ENCODE data around the gene KCTD16.

KCTD16 gene

DNA sequence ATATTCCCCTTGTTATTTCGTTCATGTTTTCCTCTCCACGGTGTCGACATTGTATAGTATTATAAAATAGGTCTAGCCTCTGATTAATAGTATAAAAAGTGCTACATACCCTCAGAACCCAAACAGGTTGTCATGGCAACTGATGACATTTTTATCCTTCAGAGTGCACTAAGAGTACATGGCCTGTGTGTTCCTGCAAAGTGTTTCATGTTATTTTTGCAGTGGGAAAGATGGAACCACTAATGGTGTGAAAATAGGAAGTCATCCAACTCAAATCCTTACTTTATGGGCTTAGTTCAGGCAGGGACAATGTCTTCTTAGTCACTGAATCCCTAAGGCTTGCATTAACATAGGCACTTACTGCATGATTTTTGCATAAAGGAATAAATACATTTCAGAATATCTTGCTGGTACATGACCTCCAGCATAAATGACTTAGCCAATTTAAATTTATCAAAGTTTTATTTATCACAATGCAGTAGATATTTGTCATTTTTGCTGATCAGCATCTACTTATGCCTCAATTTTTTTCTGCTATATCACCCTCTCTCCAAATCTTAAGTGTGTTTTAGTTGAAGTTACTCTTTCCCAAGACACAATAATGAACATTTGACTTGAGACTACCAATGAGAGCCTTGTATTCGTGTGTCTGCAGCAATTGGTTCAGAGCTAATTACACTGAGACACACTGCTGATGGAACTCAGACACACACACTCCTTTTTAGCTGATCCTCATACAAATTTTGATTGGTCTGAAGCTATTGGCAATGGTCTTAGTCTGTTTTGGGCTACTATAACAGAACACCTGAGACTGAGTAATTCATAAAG lies 243.7 kb downstream of the KCTD16 start:
- DNase-seq: no peak

DNA sequence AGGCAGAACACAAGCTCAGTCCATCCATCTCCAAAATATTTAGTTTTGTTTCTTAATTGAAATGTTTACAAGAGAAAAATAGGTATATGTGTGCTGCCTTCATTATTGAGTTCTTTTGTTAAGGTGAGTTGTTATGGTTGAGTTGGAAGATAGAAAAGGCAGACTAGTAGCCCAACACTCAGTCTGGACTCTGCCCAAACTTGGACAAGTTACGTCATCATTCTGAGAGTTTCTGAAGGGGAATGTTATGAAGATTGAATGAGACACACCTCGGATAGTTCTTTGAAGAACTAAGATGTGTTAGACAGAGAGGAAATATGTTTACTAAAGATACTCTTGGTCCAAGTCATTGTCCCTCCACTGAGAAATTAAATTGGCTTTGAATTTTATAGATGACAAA lies 245.5 kb downstream of the KCTD16 start:
- DNase-seq: no peak

DNA sequence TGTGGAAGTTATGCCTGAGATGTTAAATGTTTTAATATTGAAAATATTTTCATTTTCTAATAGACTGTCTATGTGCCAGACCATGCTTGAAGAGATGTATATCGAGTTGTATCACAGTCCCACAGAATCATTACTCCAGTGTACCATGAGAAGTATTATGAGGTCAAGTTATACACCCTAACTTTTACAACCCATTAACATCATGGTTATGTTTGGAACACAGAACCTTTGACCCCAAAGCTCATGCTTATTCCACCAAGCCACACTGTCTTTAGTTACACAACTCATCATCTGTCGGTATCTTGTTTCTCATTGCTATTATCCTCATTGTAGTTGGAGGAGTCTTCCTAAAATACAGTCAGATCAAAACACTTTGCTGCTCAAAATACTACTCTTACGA lies 248.0 kb downstream of the KCTD16 start:
- DNase-seq: no peak

DNA sequence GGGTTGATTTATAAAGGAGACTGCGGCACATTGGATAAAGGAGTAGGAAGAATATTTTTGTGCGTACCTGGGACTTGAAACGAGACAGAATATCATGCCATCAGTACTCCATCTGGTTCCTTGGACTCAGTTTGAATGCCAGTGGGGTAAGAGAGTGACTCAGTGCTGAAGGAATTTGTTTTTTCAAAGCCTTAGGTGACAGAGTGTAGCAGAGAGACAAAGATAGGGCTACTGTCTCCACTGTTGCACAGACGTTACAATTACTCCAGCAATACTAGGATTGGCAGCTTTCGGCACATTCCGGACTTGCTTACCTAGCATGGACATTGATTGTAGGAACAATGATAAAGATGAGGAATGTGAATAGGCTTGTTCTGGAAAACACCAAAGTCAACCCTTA lies 250.7 kb downstream of the KCTD16 start:
- DNase-seq: no peak

DNA sequence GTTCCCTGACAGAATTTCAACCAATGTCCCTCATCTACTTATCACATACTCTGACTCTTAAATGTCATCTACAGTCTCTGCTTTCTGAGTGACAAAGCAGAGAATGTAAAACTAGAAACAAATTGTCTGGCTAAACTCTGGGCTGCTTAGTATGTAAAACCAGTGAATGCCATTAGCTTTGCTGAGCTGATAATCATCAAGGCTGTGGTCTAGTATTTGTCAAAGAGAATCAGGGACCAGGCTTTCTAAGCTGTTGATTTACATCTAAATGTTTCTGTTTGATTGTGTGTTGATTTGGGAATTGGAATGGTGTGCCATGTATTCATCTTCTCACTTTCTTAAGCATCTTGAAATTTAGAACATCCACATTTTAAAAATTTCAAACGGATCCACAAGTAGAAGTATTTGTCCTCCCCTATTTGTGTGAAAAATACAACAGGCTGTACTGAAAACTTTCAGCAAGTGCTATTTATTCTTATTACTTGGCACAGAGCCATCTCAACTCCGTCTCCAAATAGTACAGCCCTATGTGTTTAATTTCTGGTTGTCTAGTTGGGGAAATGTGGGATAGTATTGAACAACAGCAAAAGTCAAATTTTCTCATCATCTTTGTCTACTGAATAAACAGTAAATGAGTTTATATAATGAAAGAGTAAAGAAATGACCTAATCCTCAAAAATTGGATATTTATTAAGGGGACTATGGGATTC lies 251.5 kb downstream of the KCTD16 start:
- DNase-seq: no peak

DNA sequence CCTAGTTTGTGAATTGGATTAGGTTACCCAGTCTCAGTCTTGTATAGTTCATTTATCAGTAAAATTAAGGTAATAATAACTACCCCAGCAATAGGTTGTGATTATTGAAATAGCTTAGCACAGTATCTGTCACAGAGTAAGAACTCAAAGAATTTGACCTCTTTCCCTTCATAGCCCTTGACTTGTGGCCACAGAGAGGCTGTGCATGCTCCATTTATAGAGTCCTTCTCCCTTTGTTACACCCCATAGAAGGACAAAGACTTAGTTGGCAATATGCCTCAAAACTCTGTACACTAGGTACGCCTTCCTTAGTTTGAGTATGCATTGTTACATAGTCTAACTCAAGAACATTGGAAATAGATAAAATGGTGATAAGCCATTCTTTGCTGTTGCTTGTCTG lies 257.2 kb downstream of the KCTD16 start:
- no peak for DNase-seq

DNA sequence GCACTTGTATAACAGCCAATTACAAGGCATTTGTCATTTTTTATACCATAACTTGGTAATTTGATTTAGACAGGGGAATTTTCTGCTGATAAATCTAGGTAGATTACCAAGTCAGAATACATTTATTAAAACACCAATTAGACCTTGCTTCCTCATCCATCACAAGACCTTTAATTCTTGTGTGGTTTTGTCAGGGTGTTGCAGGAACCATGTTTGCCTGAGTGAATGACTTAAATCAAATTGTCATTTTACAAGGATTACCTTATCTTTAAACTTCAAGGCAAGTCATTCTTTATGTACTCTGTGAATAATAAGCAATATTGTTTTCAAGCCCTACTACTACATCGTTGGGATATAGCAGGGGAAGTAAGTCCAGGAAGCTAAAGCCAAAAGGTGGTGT lies 257.7 kb downstream of the KCTD16 start:
- DNase-seq: no peak

DNA sequence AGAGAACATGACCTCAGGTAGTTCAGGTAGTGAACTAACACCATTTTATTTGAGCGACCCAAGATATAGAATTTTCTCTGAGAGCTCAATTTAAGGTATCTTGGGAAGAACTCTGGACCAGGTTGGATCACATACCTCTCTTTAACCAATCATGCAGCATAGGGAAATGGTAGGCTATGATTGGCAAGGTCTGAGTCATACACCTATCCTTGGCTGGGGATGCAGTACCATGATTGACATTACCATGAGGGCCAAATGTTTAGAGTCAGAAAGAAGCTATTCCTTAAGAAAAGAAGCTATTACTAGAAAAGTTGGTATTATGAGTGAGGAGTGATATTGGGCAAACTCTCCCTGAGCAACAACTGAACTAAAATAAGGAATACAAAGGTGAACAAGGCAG lies 258.7 kb downstream of the KCTD16 start:
- DNase-seq: no peak

DNA sequence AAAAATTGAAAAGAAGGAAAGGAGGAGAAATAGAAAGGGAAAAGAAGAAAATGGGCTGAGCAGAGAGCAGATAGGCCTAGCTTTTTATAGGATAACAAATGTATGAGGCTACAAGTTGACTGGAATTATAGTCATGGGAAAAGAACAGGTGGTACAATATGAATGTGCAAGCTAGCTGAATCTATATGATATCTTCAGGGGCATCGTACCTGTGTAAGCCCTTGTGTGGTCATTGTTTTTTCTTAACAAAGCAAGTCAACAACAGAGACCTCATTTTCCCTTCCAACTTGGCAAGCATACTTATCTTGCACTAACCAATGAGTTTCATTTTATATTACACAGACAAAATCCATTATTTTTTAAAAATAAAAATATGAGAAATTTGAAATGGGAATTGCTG lies 259.2 kb downstream of the KCTD16 start:
- no peak for DNase-seq

DNA sequence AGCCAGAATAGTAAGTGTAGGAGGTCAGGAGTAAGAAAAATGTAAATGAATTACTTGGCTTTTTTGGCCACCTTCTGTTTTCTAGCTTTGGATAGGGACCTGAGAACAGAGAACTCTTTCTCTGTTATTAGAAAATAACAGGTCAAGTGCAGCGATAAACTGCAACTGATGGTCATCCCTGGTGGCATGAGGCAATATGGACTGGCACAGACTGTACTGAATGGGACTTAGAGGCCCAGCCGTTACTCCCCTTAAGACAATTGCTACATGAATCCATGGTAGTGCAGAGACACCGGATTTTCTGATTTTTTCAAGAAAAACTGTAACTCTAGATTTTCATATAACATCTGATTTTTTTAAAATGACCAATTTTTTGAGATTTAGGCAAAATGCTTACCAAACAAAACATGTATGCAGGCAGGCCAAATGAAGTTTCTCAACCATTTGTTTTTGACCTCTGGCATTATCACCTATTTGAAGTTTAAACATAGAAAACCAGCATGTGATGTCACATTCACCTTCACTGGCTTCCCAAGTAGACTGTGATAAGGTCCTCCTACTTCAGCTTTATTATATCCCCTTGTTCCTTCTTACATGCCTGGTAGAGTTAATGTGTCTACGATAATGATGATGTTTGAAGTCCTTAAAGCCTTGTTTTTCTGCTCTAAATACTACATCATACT lies 262.6 kb downstream of the KCTD16 start:
- DNase-seq: no peak

DNA sequence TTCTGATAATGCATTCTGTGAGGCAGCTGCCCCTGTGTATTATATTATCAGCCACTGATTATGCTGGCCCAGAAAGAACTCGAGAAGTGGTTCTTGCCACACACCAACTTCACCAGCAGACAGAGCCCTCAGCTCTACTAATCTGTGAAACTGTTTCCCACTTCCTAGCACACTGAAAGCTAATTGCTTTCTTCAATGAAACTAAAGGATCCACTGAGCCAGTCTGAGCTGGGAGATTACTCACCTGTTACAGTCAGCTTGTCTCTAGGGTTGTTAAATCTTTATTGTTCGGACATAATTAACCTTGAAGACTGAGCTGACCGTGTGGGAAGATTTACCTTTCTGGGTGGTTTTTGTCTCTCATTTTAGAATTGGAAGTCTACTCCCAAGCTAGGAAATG lies 263.2 kb downstream of the KCTD16 start:
- DNase-seq: no peak

DNA sequence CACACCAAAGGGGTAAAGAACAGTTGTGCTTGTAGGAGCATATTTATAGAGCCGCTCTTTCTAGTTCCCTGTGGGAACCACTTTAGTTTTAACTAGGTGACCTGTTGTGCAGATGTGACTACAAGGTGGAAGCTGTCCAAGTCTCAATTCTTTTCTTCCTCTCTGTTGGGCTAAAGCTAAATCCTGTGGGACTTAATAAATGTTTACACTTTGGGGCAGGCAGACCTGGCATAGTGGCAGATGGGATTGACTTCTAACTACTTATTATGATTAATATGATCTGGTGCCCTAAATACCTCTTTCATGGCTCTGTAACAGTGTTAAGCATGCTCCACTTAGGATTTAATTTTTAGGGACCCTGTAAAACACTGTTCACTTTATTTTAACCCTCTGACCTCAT lies 265.3 kb downstream of the KCTD16 start:
- DNase-seq: no peak

DNA sequence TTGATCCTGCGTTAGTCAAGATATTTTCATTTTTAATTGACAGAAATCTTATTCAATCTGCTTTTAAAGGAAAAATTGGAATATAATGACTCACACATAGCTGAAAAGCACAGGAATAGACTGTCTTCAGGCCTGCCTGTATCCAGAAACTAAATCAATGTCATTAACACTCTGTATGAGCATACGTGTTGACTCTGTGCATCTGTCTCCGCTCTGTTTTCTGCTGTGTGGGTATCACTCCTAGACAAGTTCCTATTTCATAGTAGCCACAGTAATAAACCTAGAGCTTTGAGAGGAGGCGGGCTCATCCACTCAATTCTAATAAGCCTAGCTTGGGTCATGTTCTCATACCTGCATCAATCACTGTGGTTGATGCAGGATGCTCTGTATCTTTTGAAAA lies 267.6 kb downstream of the KCTD16 start:
- no peak for DNase-seq

DNA sequence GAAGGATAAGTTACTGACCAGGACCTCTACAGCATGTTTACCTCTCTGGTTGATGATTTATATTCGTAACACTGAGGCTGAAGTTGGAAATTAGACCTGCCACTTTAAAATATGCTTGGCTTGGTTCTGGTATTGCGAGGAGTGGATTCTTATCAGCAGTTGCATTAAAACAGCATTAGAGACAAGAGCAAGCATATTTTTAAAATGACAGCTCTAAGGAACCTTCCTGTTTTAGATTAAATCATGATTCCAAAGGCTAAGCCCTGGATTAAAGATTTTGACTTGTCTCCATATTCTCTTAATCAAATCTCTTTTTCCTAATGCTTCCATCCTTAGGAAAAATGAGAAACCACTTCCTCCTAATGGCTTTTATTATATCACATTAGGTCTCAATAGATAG lies 277.8 kb downstream of the KCTD16 start:
- no peak for DNase-seq

DNA sequence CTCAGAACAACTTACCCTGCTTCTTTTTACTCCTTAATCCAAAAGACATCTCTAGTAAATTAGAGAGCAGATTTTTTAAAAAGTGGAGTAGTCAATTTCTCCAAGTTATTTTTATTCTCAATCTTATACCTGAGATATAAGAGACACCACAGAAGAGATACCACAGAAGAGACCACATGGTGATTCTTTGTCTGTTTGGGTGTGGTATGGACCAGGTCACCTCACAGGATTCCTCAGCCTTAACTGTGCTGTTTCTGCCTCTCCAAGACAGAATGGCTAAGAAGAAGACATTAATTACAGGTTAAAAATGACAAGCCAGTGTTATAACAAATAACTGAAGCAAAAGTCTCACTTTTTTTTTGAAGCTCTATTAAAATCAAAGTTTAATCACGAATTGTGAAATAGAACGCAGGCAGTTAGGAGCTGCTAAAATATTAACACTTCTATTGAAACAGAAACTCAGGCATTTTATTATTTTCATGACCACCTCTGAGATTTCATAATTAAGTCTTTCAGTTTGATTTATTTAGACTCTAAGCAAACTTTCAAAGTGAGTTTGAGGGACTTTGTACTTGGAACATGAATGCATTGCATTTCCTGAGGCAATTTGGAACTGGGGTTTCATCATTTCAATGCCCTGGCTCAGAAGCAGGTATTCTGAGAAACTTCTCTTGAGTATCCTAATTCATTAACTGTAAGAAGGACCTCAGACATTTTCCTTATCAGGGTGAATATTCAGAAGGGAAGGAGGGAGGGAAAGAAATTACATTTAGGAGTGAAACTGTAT lies 280.7 kb downstream of the KCTD16 start:
- DNase-seq: no peak

DNA sequence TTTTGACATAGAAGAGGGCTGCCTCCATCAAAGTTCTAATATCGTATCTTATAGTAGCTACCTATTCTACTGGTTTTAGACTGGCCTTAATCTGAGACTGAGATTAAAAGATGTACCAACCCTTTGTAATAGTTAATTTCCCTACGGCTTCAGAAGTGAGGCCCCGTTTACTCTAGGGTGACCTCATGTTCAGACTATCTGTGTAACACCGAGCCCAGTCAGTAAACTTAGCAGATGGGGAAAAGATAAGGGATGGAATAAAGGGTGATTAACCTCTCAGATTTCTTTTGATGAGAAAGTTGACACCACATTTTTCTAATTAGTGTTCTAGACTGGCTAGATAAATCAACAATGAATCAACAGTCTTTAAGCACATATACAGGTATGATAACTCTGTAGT lies 283.1 kb downstream of the KCTD16 start:
- no peak for DNase-seq

DNA sequence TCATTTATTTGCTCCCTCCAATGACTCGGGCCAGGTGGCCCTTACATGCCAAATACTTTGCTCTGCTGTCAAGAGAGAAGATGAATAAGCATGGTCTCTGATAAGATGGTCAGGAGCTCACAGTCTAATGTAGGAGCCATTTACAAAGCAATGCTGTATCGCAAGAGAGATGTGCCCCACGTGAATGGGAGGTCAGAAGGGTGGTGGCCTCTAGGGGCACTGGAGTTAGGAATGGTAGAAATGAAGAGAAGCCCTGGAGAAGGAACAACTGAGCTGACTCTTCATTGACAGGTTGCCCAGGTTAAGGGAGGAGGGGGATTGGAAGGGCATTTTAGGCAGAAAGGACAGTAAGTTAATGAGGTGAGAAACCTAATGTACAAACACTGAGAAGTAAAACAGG lies 286.5 kb downstream of the KCTD16 start:
- DNase-seq: no peak

DNA sequence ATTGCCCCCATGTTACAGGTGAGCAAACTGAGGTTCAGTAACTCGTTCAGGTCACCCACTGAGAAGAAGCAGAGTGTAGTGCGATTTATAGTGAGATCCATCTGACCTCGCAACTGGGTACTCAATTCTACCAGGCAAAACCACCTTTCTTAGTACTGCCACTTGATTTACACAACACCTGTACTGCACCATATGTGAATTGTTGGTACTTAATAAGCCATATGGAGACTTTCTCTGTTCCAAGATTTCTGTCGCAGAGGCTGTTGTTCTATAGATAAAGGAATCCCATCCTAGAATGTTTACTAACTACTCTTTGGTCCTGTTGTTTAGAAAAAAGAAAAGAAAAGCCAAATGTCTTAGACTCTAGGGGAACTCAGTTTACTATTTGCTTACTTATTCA lies 287.5 kb downstream of the KCTD16 start:
- no peak for DNase-seq

DNA sequence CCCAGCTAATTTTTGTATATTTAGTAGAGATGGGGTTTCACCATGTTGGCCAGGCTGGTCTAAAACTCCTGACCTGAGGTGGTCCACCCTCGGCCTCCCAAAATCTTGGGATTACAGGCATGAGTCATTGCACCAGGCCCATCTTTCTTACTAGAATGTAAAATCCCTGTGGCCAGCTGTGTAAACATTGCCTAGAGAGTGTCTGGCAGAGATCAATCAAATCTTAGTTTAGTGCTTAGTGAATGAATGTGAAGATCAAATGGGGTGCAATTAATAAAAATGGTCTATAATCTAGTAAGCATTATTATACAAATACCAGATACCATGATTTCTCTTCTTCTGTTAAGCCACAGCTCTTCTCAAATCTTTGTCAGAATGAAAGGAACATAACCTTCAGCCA lies 289.9 kb downstream of the KCTD16 start:
- no peak for DNase-seq

DNA sequence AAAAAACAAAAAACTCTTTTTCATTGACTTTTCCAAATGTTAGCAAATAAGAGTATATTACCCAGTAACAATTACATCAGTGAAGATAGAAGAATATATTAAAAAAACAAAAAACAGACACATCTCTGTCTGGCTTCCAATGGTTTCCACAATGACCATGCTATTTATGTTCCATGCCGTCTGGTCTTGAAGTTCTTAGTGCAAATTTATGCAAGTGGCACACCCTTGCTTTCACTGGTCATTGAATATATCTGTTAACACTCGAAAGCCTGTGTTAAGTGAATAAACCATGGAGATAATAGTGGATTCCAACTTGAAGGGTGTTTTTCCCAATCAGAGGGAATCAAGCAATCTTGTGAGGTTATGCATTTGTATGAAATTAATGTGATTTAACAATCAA lies 291.9 kb downstream of the KCTD16 start:
- DNase-seq: no peak

DNA sequence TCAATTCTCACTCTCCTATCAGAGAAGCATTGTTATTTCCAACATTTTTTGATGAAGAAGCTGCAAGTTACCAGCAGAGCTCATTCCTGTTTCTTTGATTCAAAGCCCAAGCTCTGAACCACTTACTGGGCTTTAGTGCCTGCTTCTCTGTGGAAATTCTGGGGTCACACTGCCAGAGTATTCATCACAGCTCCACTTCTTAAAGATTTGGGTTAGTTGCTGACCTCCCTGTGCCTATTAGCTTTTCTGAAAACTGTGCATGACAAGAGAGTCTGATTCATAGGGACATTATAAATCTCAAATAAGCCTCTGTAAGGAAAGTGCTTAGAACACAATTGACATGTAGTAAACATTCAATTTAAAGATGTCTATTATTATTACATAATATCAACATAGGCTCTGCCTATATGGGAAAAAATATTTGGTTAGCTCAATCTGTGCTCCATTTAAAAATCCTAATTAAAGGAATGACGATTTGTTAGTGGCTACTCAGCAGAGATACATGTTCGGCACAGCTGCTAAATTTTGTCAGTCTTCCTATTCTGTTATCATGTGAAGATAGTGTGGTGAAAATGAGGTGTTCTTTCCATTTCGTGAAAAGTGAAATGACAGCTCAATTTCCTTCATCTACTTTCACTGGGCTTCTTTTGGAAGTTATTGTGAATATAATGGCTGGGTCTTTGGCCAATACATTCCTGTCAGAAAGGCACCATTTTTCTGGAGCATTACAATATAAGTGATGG lies 293.0 kb downstream of the KCTD16 start:
- DNase-seq: no peak

DNA sequence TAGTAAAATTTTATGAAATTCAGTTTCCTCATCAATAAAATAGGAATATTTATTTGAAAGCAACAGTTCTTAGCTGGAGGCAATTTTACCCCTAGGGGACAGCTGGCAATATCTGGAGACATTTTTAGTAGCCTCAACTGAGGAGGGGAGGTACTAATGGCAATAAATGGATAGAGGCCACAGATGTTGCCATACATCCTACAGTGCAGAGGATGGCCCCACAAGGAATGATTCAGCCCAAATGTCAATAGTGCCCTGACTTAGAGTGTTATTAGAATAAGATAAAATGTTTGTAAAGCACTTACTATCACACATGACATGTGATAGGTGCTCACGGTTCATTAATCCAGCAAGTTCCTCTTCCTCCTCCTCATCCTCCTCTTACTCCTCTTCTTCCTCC lies 293.6 kb downstream of the KCTD16 start:
- DNase-seq: no peak

DNA sequence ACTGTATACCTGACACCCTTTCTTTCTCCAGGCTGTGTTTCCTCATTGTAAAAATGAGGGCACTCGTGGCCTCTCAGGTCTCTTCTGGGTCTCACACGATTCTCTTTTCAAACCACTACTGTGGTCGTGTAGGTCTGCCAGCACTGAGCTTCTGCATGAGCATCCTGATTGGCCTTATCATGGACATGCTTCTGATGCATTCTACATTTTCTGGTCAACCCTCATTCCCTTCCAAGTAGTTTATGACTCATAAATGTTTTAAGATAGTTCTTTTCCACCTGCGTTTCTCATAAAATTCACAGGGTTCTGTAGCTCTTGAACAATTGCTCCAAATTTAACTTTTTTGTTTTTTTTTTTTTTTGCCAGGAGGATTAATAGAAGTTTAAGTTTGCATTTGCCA lies 294.8 kb downstream of the KCTD16 start:
- DNase-seq: no peak
